Brain microvascular endothelial cell (primary cell): ENCODE measurements around the gene DAZL.
"Not testable (repeated sequence)": the region's sequence is repeated elsewhere in the genome, so short reads cannot be mapped to it uniquely, and the experiment has no call there.

Experiments used
- DNase-seq: peaks from one replicate; pipeline ENCODE4 v3.0.0-alpha.2; 2020
- H3K27ac ChIP-seq: fragments of 250-450 bp; sonication (Bioruptor Pico); 2 replicates; pipeline ENCODE4 v1.5.1; 2020; ENCODE audit warnings: mild to moderate bottlenecking, moderate library complexity
- H3K27me3 ChIP-seq: fragments of 250-450 bp; sonication (Bioruptor Pico); replicated peaks from 2 replicates; pipeline ENCODE4 v1.5.1; 2020; ENCODE audit warnings: mild to moderate bottlenecking
- H3K36me3 ChIP-seq: fragments of 250-450 bp; sonication (Bioruptor Pico); replicated peaks from 2 replicates; pipeline ENCODE4 v1.5.1; 2020; ENCODE audit warnings: mild to moderate bottlenecking
- H3K4me3 ChIP-seq: 2 replicates; pipeline ENCODE4 v1.5.1; 2011; ENCODE audit warnings: low read depth, mild to moderate bottlenecking, control low read depth, low read length, moderate library complexity
- in situ Hi-C: cut with HindIII; loops from 2 replicates; pipeline ENCODE4 v1.10.0; 2017; ENCODE audit warnings: low sequenced_read_pairs, low pct_ligation_motif_present
- TF ChIP-seq, protein P1 (sequence below): IDR thresholded peaks from 2 replicates; pipeline ENCODE4 v1.5.1; 2011; ENCODE audit warnings: low read depth, mild to moderate bottlenecking, moderate library complexity, low read length, control low read depth, inconsistent platforms; ENCODE audit errors: missing control alignments

The DAZL gene

GRCh38 chr3:16632395-16632794 is 27.2 kb upstream of the DAZL start:
- Histone ChIP-seq H3K27ac (no peak overlapping the region), H3K27me3 (no peaks in the 10 kb centered on the region), H3K36me3 (no peaks in the 10 kb centered on the region), H3K4me3 (no peak overlapping the region)
- in situ Hi-C loops, result no loop called here
- TF ChIP-seq, protein P1, sequence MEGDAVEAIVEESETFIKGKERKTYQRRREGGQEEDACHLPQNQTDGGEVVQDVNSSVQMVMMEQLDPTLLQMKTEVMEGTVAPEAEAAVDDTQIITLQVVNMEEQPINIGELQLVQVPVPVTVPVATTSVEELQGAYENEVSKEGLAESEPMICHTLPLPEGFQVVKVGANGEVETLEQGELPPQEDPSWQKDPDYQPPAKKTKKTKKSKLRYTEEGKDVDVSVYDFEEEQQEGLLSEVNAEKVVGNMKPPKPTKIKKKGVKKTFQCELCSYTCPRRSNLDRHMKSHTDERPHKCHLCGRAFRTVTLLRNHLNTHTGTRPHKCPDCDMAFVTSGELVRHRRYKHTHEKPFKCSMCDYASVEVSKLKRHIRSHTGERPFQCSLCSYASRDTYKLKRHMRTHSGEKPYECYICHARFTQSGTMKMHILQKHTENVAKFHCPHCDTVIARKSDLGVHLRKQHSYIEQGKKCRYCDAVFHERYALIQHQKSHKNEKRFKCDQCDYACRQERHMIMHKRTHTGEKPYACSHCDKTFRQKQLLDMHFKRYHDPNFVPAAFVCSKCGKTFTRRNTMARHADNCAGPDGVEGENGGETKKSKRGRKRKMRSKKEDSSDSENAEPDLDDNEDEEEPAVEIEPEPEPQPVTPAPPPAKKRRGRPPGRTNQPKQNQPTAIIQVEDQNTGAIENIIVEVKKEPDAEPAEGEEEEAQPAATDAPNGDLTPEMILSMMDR, result no peak
- no peak for DNase-seq

- TF ChIP-seq, protein P1, result no peak
- H3K4me3 ChIP-seq, result no peak overlapping the region
- peak; percentile 75 for DNase-seq
- H3K27ac ChIP-seq, result no peak overlapping the region
- no peaks in the 10 kb centered on the region for H3K36me3 ChIP-seq
- H3K27me3 ChIP-seq, result no peaks in the 10 kb centered on the region
- in situ Hi-C loops, result no loop called here
Measured at GRCh38 chr3:16618721-16619120, 13.5 kb upstream of the DAZL start.

DNA sequence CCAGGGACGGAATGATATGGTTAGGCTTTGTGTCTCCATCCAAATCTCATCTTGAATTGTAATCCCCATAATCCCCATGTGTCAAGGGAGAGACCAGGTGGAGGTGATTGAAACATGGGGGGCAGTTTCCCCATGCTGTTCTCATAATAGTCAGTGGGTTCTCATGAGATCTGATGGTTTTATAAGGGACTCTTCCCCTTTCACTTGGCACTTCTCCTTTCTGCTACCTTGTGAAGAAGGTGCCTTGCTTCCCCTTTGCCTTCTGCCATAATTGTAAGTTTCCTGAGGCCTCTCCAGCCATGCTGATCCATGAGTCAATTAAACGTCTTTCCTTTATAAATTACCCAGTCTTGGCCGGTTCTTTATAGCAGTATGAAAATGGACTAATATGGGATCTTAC is 11.9 kb upstream of the DAZL start:
- H3K27ac ChIP-seq, H3K27me3 ChIP-seq, DNase-seq, in situ Hi-C loops, H3K36me3 ChIP-seq, H3K4me3 ChIP-seq: not testable (repeated sequence)

- no peak for DNase-seq
- H3K4me3 ChIP-seq, result no peak overlapping the region
- no peaks in the 10 kb centered on the region for H3K36me3 ChIP-seq
- H3K27me3 ChIP-seq, result no peaks in the 10 kb centered on the region
- no peak overlapping the region for H3K27ac ChIP-seq
- in situ Hi-C loops, result no loop called here
- TF ChIP-seq, protein P1, result no peak
Measured at GRCh38 chr3:16616083-16616482, 10.9 kb upstream of the DAZL start.

DNA sequence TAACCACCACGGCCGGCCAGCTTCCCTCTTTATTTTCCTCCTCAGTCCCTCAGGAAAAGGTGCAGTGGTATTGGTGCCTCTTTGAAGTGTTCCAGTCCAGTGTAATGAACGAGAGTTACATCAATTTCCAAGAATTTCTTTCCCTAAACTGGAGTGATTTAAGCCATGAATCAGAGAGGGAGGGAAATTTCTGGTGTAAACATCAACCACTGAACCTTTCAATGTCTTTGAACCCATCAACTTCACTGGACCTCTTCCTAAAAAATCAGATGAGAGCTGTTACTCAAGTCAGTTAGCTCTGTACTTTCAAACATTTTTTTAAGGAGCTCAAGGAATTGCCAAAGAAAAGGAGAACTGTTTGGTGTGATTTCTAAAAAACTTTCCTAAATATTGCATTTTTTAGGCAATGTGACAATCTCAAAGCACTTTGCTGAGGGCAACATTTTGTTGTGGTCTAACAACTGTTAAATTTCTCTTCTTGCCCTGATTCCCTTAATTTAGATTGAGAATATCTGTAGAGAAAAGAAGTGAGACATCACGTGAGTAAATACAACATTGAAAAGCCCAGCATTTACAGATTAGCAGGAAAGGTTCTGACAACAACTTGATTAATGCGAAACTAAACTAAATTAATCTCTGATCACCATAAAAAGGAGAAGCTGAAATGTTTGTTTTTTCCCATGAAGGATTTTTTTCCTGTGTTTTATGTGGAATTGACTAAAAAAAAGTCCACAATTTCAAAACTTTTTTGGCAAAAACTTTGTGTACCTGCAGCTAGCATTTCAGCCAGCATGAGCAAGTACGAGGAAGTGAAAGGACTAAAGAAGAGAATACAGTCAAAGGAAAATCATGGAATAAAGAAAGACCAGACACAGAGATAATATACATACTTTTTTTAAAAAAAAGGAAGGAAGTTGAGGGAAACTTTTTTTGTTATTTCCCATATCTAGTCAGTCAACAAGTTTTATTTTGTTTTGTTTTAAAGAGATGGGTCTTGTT is 9.1 kb upstream of the DAZL start:
- no peak overlapping the region for H3K27ac ChIP-seq
- in situ Hi-C loops, result no loop called here
- DNase-seq, result no peak
- H3K27me3 ChIP-seq, result no peaks in the 10 kb centered on the region
- H3K36me3 ChIP-seq, result no peaks in the 10 kb centered on the region
- H3K4me3 ChIP-seq, result no peak overlapping the region
- TF ChIP-seq, protein P1, result no peak

- no peak overlapping the region for H3K4me3 ChIP-seq
- no peaks in the 10 kb centered on the region for H3K36me3 ChIP-seq
- no peak for DNase-seq
- no peaks in the 10 kb centered on the region for H3K27me3 ChIP-seq
- H3K27ac ChIP-seq, result no peak overlapping the region
- in situ Hi-C loops, result no loop called here
- TF ChIP-seq, protein P1, result no peak
Measured at GRCh38 chr3:16609927-16610580, 4.8 kb upstream of the DAZL start.
